Mesenchymal stem cell (in vitro differentiated cells and primary cell): Measurements from ENCODE around the gene WWOX.

Source experiments
- DNase-seq: peaks from one replicate; pipeline ENCODE4 v3.0.0-alpha.2; 2013
- H2AFZ ChIP-seq: one replicate; pipeline ENCODE4 v1.6.1; 2013; ENCODE audit warnings: low read depth, mild to moderate bottlenecking, control low read depth, inconsistent platforms, low read length, moderate library complexity
- H2AK5ac ChIP-seq: 2 replicates; pipeline ENCODE4 v1.6.1; 2013; ENCODE audit warnings: low read length, moderate library complexity, mild to moderate bottlenecking, inconsistent platforms; ENCODE audit not compliant: severe bottlenecking
- H2BK120ac ChIP-seq: one replicate; pipeline ENCODE4 v1.6.1; 2013; ENCODE audit warnings: low read depth, mild to moderate bottlenecking, inconsistent platforms, low read length, moderate library complexity
- H2BK12ac ChIP-seq, 2 experiments: one replicate each; pipeline ENCODE4 v1.6.1; 2013; ENCODE audit warnings: inconsistent platforms in 2 of 2, low read length in 2 of 2, mild to moderate bottlenecking in 2 of 2, moderate library complexity in 2 of 2, control low read depth in 1 of 2
- H2BK15ac ChIP-seq: one replicate; pipeline ENCODE4 v1.6.1; 2013; ENCODE audit warnings: mild to moderate bottlenecking, low read depth, inconsistent platforms; ENCODE audit not compliant: poor library complexity, severe bottlenecking
- H2BK5ac ChIP-seq: 2 replicates; pipeline ENCODE4 v1.6.1; 2013; ENCODE audit warnings: low read depth, mild to moderate bottlenecking, low read length, control low read depth, inconsistent platforms; ENCODE audit not compliant: poor library complexity, severe bottlenecking
- H3K14ac ChIP-seq, 2 experiments: one replicate each; pipeline ENCODE4 v1.6.1; 2013; ENCODE audit warnings: inconsistent platforms in 2 of 2, low read length in 2 of 2, control low read depth in 1 of 2, mild to moderate bottlenecking in 1 of 2, moderate library complexity in 1 of 2
- H3K18ac ChIP-seq, 2 experiments: one replicate each; pipeline ENCODE4 v1.6.1; 2013; ENCODE audit warnings: inconsistent platforms in 2 of 2, low read length in 2 of 2, control low read depth in 1 of 2, low read depth in 1 of 2, mild to moderate bottlenecking in 1 of 2
- H3K23ac ChIP-seq, 2 experiments: one replicate each; pipeline ENCODE4 v1.6.1; 2013; ENCODE audit warnings: inconsistent platforms in 2 of 2, low read length in 2 of 2, mild to moderate bottlenecking in 2 of 2, moderate library complexity in 2 of 2, control low read depth in 1 of 2
- H3K27ac ChIP-seq: 2 replicates; pipeline ENCODE4 v1.5.1; 2013; ENCODE audit warnings: mild to moderate bottlenecking, moderate library complexity, low read length, control low read depth, inconsistent platforms; ENCODE audit not compliant: poor library complexity, severe bottlenecking
- H3K27me3 ChIP-seq, 2 experiments: 2 replicates each; pipeline versions ENCODE4 v1.6.1 to v1.7.0; 2013; ENCODE audit warnings: low read length in 2 of 2, mild to moderate bottlenecking in 2 of 2, moderate library complexity in 2 of 2, control low read depth in 1 of 2, inconsistent platforms in 1 of 2; ENCODE audit not compliant: control insufficient read depth in 1 of 2, insufficient read depth in 1 of 2
- H3K36me3 ChIP-seq, 2 experiments: 2 replicates each; pipeline versions ENCODE4 v1.6.1 to v1.7.0; 2013; ENCODE audit warnings: low read length in 2 of 2, control low read depth in 1 of 2, inconsistent platforms in 1 of 2, low read depth in 1 of 2, mild to moderate bottlenecking in 1 of 2; ENCODE audit not compliant: insufficient read depth in 2 of 2, control insufficient read depth in 1 of 2
- H3K4ac ChIP-seq, 2 experiments: one replicate each; pipeline ENCODE4 v1.6.1; 2013; ENCODE audit warnings: inconsistent platforms in 2 of 2, low read length in 2 of 2, mild to moderate bottlenecking in 2 of 2, moderate library complexity in 2 of 2, control low read depth in 1 of 2, low read depth in 1 of 2
- H3K4me1 ChIP-seq: 2 replicates; pipeline ENCODE4 v1.6.1; 2013; ENCODE audit warnings: low read depth, low read length, control low read depth; ENCODE audit not compliant: control insufficient read depth, insufficient read depth
- H3K4me2 ChIP-seq: 2 replicates; pipeline ENCODE4 v1.6.1; 2013; ENCODE audit warnings: low read length, mild to moderate bottlenecking, inconsistent platforms; ENCODE audit not compliant: poor library complexity, severe bottlenecking
- H3K4me3 ChIP-seq, 2 experiments: 2 replicates each; pipeline versions ENCODE4 v1.5.1 to v1.7.0; 2013; ENCODE audit warnings: low read length in 2 of 2, mild to moderate bottlenecking in 2 of 2, control low read depth in 1 of 2, low read depth in 1 of 2; ENCODE audit not compliant: insufficient read depth in 1 of 2
- H3K79me1 ChIP-seq: replicated peaks from 2 replicates; pipeline ENCODE4 v1.6.1; 2013; ENCODE audit warnings: mild to moderate bottlenecking, control low read depth, low read length, inconsistent platforms; ENCODE audit not compliant: poor library complexity, severe bottlenecking
- H3K9ac ChIP-seq: 2 replicates; pipeline ENCODE4 v1.7.0; 2013; ENCODE audit warnings: mild to moderate bottlenecking, low read length, moderate library complexity
- H3K9me3 ChIP-seq: 2 replicates; pipeline ENCODE4 v1.7.0; 2013; ENCODE audit warnings: mild to moderate bottlenecking, low read length; ENCODE audit not compliant: control insufficient read depth
- H4K8ac ChIP-seq: one replicate; pipeline ENCODE4 v1.6.1; 2013; ENCODE audit warnings: inconsistent platforms, mild to moderate bottlenecking, low read length, moderate library complexity
- H4K91ac ChIP-seq: one replicate; pipeline ENCODE4 v1.6.1; 2013; ENCODE audit warnings: mild to moderate bottlenecking, low read length, inconsistent platforms
- WGBS: methylation state at CpG from one replicate; pipeline ENCODE4 v1.1.7; 2013; ENCODE audit warnings: mixed read lengths; 5-methylcytosine and 5-hydroxymethylcytosine counted together

The WWOX gene

DNA sequence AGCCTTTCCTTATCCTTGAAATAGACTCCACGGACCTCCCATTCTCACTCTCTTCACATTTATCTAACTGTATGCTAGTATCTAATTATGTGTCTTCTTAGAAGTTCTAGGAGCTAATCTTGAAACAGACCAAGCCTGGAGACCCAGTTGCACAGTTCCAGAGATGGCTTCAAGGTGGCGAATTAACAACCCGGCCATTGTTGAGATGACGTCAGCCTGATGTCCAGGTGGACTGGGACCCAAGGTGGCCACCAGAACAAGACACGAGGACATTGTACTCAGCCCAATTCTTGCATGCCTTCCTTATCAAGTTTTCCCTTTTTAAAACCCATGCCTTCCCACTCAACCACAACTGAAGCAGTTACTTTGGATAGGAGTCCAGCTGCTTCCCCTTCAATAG, 29.5 kb upstream of the WWOX start:
- no peak overlapping the region for H3K4me2 ChIP-seq
- H2BK12ac ChIP-seq, result no peak overlapping the region
- no peak overlapping the region for H4K91ac ChIP-seq
- H2BK5ac ChIP-seq, result no peak overlapping the region
- H3K18ac ChIP-seq, result no peak overlapping the region
- no peaks in the 10 kb centered on the region for H3K79me1 ChIP-seq
- no peak overlapping the region for H2AK5ac ChIP-seq
- no peak overlapping the region for H3K9ac ChIP-seq
- H3K36me3 ChIP-seq, result no peaks in the 10 kb centered on the region
- no peaks in the 10 kb centered on the region for H3K27me3 ChIP-seq
- H4K8ac ChIP-seq, result no peak overlapping the region
- H2AFZ ChIP-seq, result no peak overlapping the region
- H3K14ac ChIP-seq, result no peak overlapping the region
- H3K4me1 ChIP-seq, result no peaks in the 10 kb centered on the region
- H2BK15ac ChIP-seq, result no peak overlapping the region
- H3K9me3 ChIP-seq, result no peaks in the 10 kb centered on the region
- H3K4me3 ChIP-seq, result no peak overlapping the region
- H2BK120ac ChIP-seq, result no peak overlapping the region
- no peak overlapping the region for H3K27ac ChIP-seq
- DNase-seq, result no peak
- WGBS, result 90% methylated on average over 4 of the region's 5 CpGs
- no peak overlapping the region for H3K4ac ChIP-seq
- no peak overlapping the region for H3K23ac ChIP-seq

DNA sequence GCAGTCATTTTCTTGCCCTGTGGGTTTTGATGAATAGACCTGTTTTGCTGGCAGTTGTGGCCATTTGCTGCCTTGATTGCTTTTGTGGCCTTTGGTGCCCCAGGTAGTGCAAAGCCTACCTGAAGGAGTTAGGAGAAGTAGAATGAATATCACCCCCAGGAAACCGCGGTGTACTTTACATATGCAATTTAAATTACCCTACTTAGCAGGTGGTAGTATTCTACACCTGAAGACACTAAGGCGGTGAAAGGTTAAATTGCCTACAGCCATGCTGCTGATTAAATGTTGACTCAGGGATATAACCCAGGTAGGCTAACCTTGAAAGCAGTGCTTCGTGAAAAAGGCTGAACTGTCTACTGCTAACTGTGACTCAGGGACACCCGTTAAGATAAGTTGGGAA, 27.2 kb upstream of the WWOX start:
- Histone ChIP-seq H3K23ac (no peak overlapping the region), H3K27ac (no peak overlapping the region), H2BK5ac (no peak overlapping the region), H2BK12ac (no peak overlapping the region), H3K36me3 (no peaks in the 10 kb centered on the region), H3K27me3 (no peaks in the 10 kb centered on the region), H2BK15ac (no peak overlapping the region), H2BK120ac (no peak overlapping the region), H3K79me1 (no peaks in the 10 kb centered on the region), H3K14ac (no peak overlapping the region), H4K91ac (no peak overlapping the region), H3K4me3 (no peak overlapping the region), H3K4me2 (no peak overlapping the region), H3K4me1 (no peaks in the 10 kb centered on the region), H2AFZ (no peak overlapping the region), H4K8ac (no peak overlapping the region), H3K9me3 (no peaks in the 10 kb centered on the region), H3K4ac (no peak overlapping the region), H2AK5ac (no peak overlapping the region), H3K9ac (no peak overlapping the region), H3K18ac (no peak overlapping the region)
- no peak for DNase-seq
- WGBS, result 9% methylated on average over 2 of the region's 5 CpGs

DNA sequence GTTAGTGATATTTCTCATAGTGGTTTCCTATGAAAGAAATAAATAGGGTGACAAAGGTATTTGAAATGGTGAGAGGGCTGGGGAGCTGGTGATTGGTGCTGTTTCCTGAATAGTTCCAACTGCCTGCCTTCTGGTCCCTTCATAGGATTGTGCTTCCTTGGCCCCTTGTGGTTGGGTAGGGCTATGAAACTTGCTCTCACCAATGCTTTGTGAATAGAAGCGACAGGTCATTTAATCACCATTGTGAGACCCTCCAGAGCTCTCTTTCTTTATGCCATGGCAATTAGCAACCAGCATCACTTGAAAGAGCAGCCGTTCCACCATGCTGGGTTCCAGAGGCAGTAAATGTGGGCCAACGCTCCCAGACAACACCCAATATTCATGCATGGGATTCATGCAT, 23.7 kb upstream of the WWOX start:
- Histone ChIP-seq H3K4ac (no peak overlapping the region), H3K36me3 (no peaks in the 10 kb centered on the region), H3K27ac (no peak overlapping the region), H3K79me1 (no peaks in the 10 kb centered on the region), H3K14ac (no peak overlapping the region), H3K9me3 (no peaks in the 10 kb centered on the region), H3K4me3 (no peak overlapping the region), H4K91ac (no peak overlapping the region), H2BK120ac (no peak overlapping the region), H3K9ac (no peak overlapping the region), H3K4me1 (no peaks in the 10 kb centered on the region), H3K23ac (no peak overlapping the region), H3K18ac (no peak overlapping the region), H2AK5ac (no peak overlapping the region), H2BK12ac (no peak overlapping the region), H3K4me2 (no peak overlapping the region), H3K27me3 (peaks cover 0 to 5% of the 10 kb centered on the region in 2 experiments), H2BK15ac (no peak overlapping the region), H2BK5ac (no peak overlapping the region), H4K8ac (no peak overlapping the region), H2AFZ (no peak overlapping the region)
- no peak for DNase-seq
- WGBS, result 68% methylated on average over 3 of the region's 3 CpGs

DNA sequence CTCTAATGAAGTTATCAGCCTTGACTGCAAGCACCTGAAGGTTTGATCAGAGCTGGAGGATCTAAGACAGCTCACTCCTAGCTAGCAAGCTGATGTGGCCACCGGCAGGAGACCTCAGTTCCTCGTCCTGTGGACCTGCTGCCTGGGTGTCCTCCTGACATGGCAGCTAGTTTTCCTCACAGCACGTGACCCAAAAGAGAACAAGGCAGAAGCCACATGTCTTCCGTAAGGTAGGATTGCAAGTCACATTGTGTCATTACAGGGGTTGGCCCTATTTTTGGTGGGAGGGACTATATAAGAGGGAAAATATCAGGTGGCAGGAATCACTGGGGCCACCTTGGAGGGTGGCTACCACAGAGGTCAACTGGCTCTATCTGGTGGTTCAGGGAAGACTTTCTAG, 18.1 kb upstream of the WWOX start:
- 88% methylated on average over 4 of the region's 4 CpGs for WGBS
- no peak overlapping the region for H3K4ac ChIP-seq
- no peak overlapping the region for H4K91ac ChIP-seq
- H3K4me3 ChIP-seq, result no peak overlapping the region
- H2AK5ac ChIP-seq, result no peak overlapping the region
- no peak overlapping the region for H2AFZ ChIP-seq
- no peaks in the 10 kb centered on the region for H3K9me3 ChIP-seq
- no peak overlapping the region for H3K18ac ChIP-seq
- peaks cover 0 to 9% of the 10 kb centered on the region in 2 experiments for H3K27me3 ChIP-seq
- H2BK12ac ChIP-seq, result no peak overlapping the region
- H3K4me2 ChIP-seq, result no peak overlapping the region
- H3K4me1 ChIP-seq, result no peaks in the 10 kb centered on the region
- no peak overlapping the region for H2BK120ac ChIP-seq
- no peak overlapping the region for H4K8ac ChIP-seq
- no peaks in the 10 kb centered on the region for H3K79me1 ChIP-seq
- no peak overlapping the region for H3K23ac ChIP-seq
- no peaks in the 10 kb centered on the region for H3K36me3 ChIP-seq
- no peak for DNase-seq
- H3K14ac ChIP-seq, result no peak overlapping the region
- H2BK15ac ChIP-seq, result no peak overlapping the region
- no peak overlapping the region for H3K9ac ChIP-seq
- H3K27ac ChIP-seq, result no peak overlapping the region
- H2BK5ac ChIP-seq, result no peak overlapping the region
